A673 (cell line): ENCODE results near the gene TXNDC5. TPM values are rescaled to one million over a fixed set of nuclear protein-coding genes. Genes with fewer than 3 reads are reported as not detected.

Experiments used
- BruUV-seq: library from RNA; stranded (reverse); fragments of 400-500 nt; replicated peaks from 2 replicates; lab custom pipeline; 2021; lab: Mats Ljungman, UMichigan
- CTCF ChIA-PET: fragments of 300-600 bp; sonication (Branson Sonifier 250); formaldehyde crosslinking; loops from one replicate; lab custom pipeline; 2022; ENCODE audit warnings: antibody characterized with exemption; lab: Charles Lee
- POLR2A ChIA-PET: fragments of 300-600 bp; sonication (Branson Sonifier 250); formaldehyde crosslinking; loops from one replicate; lab custom pipeline; 2022; ENCODE audit warnings: antibody characterized with exemption; ENCODE audit not compliant: low non-redundant PET; lab: Charles Lee
- DNase-seq: peaks from one replicate; pipeline ENCODE4 v3.0.0-alpha.2; 2015; ENCODE audit warnings: low spot score
- H3K27ac ChIP-seq: fragments of 200-600 bp; sonication (generic); 2 replicates; pipeline ENCODE4 v1.5.1; 2016; ENCODE audit warnings: mixed run types, low read depth, mild to moderate bottlenecking, mixed read lengths, antibody characterized with exemption, low read length; ENCODE audit not compliant: poor library complexity, severe bottlenecking
- H3K27me3 ChIP-seq: fragments of 200-600 bp; sonication (generic); replicated peaks from 2 replicates; pipeline ENCODE4 v1.6.1; 2017; ENCODE audit warnings: mixed run types, low read depth, mild to moderate bottlenecking, mixed read lengths, antibody characterized with exemption, low read length; ENCODE audit not compliant: insufficient read depth, poor library complexity
- H3K36me3 ChIP-seq: fragments of 200-600 bp; sonication (generic); 2 replicates; pipeline ENCODE4 v1.6.1; 2016; ENCODE audit warnings: mixed run types, mild to moderate bottlenecking, mixed read lengths, antibody characterized with exemption, low read length; ENCODE audit not compliant: insufficient read depth, poor library complexity, severe bottlenecking
- H3K4me1 ChIP-seq: fragments of 200-600 bp; sonication (generic); 2 replicates; pipeline ENCODE4 v1.6.1; 2017; ENCODE audit warnings: mixed run types, mild to moderate bottlenecking, mixed read lengths, antibody characterized with exemption, low read length; ENCODE audit not compliant: insufficient read depth, poor library complexity, severe bottlenecking
- H3K4me3 ChIP-seq: fragments of 200-600 bp; sonication (generic); 2 replicates; pipeline ENCODE4 v1.5.1; 2016; ENCODE audit warnings: low read depth, mixed run types, mild to moderate bottlenecking, mixed read lengths, low read length; ENCODE audit not compliant: poor library complexity, severe bottlenecking
- H3K9me3 ChIP-seq: fragments of 200-600 bp; sonication (generic); 2 replicates; pipeline ENCODE4 v1.6.1; 2016; ENCODE audit warnings: mixed run types, low read depth, mild to moderate bottlenecking, mixed read lengths, antibody characterized with exemption, low read length; ENCODE audit not compliant: poor library complexity, severe bottlenecking
- EZH2 ChIP-seq: fragments of 200-600 bp; sonication (generic); IDR thresholded peaks from 2 replicates; pipeline ENCODE4 v1.6.1; 2017; ENCODE audit warnings: borderline replicate concordance, low read depth, mild to moderate bottlenecking, mixed read lengths, antibody characterized with exemption, low read length; ENCODE audit not compliant: poor library complexity, severe bottlenecking
- intact Hi-C: fragments of 100-400 bp; cut with micrococcal nuclease; formaldehyde crosslinking; loops from one replicate; pipeline ENCODE4 v1.10.0; 2022; ENCODE audit not compliant: unreplicated experiment
- total RNA-seq: library from RNA; stranded (reverse); gene quantifications from 2 replicates; pipeline ENCODE4 v1.2.3, GENCODE V29; 2021
- TF ChIP-seq, protein P1 (sequence below): fragments of 300-800, 200-600 bp; sonication (generic); conservative IDR thresholded peaks from 2 replicates; pipeline ENCODE4 v1.5.1; 2017; ENCODE audit warnings: low read depth, mild to moderate bottlenecking, antibody characterized with exemption, low read length, moderate library complexity, mixed read lengths

TXNDC5 gene
- total RNA-seq, 1 experiment from 2014 or later: 134 TPM

DNA sequence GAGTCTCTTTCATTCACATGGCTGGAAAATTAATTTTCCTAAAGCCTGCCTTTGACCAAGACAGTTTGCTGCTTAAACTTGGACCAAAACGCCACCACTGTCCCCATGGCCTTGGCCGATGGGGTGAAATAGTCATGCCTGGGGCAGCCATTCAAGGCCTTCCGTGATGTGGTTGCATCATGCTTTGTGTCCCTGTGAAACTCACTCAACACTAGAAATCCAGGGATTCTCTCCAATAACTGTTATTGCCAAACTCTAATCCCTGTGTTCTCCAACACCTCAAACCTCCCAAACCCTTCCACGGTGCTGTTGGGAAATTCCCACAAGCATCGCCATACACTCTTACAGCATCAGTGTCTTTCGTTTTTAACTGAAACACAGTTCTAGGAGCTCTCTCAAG is 1.4 kb upstream of the TXNDC5 start:
- Histone ChIP-seq H3K36me3 (no peaks in the 10 kb centered on the region), H3K9me3 (no peaks in the 10 kb centered on the region), H3K27ac (no peak overlapping the region), H3K27me3 (peaks cover 14% of the 10 kb centered on the region), H3K4me1 (peaks cover 5% of the 10 kb centered on the region), H3K4me3 (no peak overlapping the region)
- intact Hi-C loops: no loop called here
- ChIA-PET CTCF (no interaction called here), POLR2A (no interaction called here)
- no peak for DNase-seq
- TF ChIP-seq EZH2: no peak
- TF ChIP-seq, protein P1, sequence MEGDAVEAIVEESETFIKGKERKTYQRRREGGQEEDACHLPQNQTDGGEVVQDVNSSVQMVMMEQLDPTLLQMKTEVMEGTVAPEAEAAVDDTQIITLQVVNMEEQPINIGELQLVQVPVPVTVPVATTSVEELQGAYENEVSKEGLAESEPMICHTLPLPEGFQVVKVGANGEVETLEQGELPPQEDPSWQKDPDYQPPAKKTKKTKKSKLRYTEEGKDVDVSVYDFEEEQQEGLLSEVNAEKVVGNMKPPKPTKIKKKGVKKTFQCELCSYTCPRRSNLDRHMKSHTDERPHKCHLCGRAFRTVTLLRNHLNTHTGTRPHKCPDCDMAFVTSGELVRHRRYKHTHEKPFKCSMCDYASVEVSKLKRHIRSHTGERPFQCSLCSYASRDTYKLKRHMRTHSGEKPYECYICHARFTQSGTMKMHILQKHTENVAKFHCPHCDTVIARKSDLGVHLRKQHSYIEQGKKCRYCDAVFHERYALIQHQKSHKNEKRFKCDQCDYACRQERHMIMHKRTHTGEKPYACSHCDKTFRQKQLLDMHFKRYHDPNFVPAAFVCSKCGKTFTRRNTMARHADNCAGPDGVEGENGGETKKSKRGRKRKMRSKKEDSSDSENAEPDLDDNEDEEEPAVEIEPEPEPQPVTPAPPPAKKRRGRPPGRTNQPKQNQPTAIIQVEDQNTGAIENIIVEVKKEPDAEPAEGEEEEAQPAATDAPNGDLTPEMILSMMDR: no peak
- no TSS peak for BruUV-seq

DNA sequence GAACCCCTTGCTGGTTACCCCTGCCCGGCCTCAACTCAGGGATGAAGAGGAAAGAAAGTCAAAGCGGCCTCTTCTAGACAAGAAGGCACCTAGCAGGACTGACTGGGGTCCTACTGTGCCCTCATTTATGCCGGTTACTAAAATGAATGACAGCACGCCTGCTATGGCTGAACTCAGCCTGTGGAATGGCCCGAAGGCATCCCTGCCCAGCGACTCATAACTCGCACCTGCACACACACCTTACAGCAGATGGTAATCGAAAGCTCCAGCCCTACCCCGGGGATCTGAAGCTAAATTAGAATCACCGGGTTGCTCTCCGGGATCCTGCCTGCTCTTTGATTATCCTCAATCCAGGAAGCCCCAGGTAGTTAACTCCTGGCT is 747 bp upstream of the TXNDC5 start:
- DNase-seq: no peak
- TF ChIP-seq, protein P1: no peak
- TF ChIP-seq EZH2: no peak

DNA sequence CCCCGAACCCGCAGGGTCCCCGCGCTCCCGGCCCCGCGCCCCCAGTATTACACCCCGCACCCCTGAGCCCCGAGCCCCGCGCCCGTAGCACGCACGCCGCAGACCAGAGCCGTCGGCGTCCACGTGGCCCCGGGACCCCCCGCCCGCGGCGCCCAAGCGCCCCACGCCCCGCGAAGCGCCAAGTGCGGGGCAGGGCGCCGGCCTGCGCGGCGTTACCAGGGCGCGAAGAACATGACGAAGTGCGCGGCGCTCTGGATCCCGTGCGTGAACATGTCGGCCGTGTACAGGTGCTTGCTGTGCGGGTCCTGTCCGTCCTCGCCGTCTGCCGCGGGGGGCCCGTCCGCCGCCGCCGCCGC is 312 bp downstream of the TXNDC5 start:
- Histone ChIP-seq H3K9me3 (no peaks in the 10 kb centered on the region), H3K27me3 (peaks cover 14% of the 10 kb centered on the region), H3K4me1 (peaks cover 5% of the 10 kb centered on the region), H3K27ac (peak overlapping the region; percentile 80), H3K36me3 (no peaks in the 10 kb centered on the region), H3K4me3 (peak overlapping the region; percentile 89)
- POLR2A ChIA-PET: no interaction called here
- intact Hi-C loops: no loop called here
- no peak for DNase-seq
- CTCF ChIA-PET: no interaction called here
- BruUV-seq: no TSS peak
- TF ChIP-seq, protein P1: no peak
- TF ChIP-seq EZH2: no peak

More for the DNA sequence above, 747 bp upstream of the TXNDC5 start:
- Histone ChIP-seq H3K27me3 (peaks cover 14% of the 10 kb centered on the region), H3K9me3 (no peaks in the 10 kb centered on the region), H3K36me3 (no peaks in the 10 kb centered on the region), H3K4me1 (peaks cover 5% of the 10 kb centered on the region), H3K27ac (no peak overlapping the region), H3K4me3 (peak overlapping the region; percentile 89)
- intact Hi-C loops: no loop called here
- BruUV-seq: no TSS peak
- ChIA-PET POLR2A (no interaction called here), CTCF (no interaction called here)
